Prostate gland (tissue), 2 donors: Measurements from ENCODE around the gene KCNIP3.

Source experiments
- POLR2A ChIP-seq: fragments of 450-650 bp; IDR thresholded peaks from one replicate; pipeline ENCODE4 v1.6.1; 2016; ENCODE audit warnings: antibody characterized with exemption, mild to moderate bottlenecking
- TF ChIP-seq, protein P1 (sequence below), 4 experiments: fragments of 200-600 bp in 2 of 4; fragments of 450-650 bp in 2 of 4; sonication (generic) in 2 of 4; IDR thresholded peaks; 1 replicate in 3 of 4; 2 replicates in 1 of 4; pipeline ENCODE4 v1.5.1; 2016 to 2019; ENCODE audit warnings: antibody characterized with exemption in 4 of 4, mild to moderate bottlenecking in 2 of 4, moderate library complexity in 2 of 4

- TF ChIP-seq, protein P1, sequence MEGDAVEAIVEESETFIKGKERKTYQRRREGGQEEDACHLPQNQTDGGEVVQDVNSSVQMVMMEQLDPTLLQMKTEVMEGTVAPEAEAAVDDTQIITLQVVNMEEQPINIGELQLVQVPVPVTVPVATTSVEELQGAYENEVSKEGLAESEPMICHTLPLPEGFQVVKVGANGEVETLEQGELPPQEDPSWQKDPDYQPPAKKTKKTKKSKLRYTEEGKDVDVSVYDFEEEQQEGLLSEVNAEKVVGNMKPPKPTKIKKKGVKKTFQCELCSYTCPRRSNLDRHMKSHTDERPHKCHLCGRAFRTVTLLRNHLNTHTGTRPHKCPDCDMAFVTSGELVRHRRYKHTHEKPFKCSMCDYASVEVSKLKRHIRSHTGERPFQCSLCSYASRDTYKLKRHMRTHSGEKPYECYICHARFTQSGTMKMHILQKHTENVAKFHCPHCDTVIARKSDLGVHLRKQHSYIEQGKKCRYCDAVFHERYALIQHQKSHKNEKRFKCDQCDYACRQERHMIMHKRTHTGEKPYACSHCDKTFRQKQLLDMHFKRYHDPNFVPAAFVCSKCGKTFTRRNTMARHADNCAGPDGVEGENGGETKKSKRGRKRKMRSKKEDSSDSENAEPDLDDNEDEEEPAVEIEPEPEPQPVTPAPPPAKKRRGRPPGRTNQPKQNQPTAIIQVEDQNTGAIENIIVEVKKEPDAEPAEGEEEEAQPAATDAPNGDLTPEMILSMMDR (IDR thresholded peaks at IDR 0.05) = no peak
- TF ChIP-seq POLR2A = no peak
These were observed 33.7 kb downstream of the KCNIP3 start for GRCh38 chr2:95330794-95331338.
